ENCODE results near the gene TCOF1. TPM values are rescaled to one million over a fixed set of nuclear protein-coding genes. Genes with fewer than 3 reads are reported as not detected.

Gene TCOF1
- total RNA-seq, 1 experiment from 2014 or later, result 108 TPM

DNA sequence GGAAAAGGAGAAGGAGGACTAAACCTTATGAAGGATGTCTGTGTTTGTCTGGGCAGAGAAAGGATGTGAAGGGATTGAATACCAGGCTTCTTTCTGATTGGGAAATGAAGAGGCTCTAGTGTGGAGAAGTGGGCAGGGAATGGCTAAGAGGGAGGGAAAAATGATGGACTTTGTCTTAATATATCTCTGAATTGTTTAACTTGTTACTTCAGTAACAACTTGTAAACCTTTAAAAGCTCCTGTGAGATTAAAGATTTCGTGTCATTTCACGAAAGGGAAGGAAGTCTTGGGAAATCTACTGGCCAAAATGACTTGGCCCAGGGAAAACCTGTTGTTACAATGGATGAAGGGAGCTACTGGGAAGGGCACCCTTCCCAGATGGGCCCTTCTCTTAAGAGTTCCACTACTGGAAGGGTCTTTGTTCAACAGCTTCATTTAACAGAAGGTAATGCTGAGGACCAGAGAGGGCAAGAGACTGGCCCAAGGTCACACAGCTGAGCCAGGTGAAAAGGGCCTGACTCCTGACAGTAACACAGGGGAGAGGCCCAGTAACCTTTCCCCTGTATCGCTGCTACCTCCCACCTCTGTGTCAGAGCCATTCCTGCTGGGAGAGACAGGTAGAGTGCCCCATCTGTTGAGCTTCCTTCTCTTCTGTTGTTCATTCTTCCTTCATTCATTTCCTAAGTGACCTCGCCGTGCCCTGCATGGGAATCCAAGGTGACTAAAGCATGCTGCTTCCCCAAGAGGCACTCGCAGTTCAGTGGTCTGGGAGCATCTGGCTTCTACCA is 5.1 kb upstream of the TCOF1 start:
- H3K4me3 ChIP-seq (ENCODE audit: insufficient read depth, low read depth, low read length), result no peak overlapping the region

DNA sequence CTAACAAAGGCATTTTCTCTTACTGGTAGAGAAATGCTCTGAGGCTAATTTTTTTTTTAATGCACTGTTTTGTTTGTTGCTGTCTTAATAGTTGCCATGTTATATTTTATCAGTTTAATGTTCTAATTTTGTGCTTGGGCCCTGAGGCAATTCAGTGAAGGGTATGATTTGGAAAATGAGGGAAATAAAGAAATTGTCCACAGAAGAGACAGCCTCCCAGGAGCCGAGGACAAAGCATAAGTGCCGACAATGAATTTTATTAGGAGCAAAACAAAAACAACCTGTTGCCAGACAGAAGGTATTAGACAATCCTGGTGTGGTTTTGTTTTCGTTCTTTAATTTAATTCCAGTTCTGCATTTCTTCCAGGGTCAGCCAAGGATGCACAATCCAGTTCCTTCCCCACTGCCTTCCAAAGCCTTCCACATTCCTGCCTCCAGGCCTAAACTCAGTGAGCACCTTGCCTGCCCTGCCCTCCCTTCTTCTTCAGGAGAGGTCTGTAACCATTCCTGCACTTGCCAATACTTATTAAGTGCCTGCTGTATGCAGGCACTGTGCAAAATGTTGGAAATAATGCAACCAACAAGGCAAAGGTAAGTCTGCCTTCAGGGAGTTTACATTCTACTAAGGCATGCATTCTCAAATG is 4.3 kb upstream of the TCOF1 start:
- Histone ChIP-seq H3K27me3 (ENCODE audit: control insufficient read depth, insufficient read depth, low read length) (no peaks in the 10 kb centered on the region), H3K36me3 (replicated peaks; ENCODE audit: control insufficient read depth, insufficient read depth, low read length) (no peaks in the 10 kb centered on the region), H3K4me3 (ENCODE audit: insufficient read depth, low read depth, low read length) (no peak overlapping the region)
- no peak for DNase-seq

More for the DNA sequence above, 5.1 kb upstream of the TCOF1 start:
- Histone ChIP-seq H3K27me3 (ENCODE audit: control insufficient read depth, insufficient read depth, low read length) (no peaks in the 10 kb centered on the region), H3K36me3 (replicated peaks; ENCODE audit: control insufficient read depth, insufficient read depth, low read length) (no peaks in the 10 kb centered on the region)
- no peak for DNase-seq

DNA sequence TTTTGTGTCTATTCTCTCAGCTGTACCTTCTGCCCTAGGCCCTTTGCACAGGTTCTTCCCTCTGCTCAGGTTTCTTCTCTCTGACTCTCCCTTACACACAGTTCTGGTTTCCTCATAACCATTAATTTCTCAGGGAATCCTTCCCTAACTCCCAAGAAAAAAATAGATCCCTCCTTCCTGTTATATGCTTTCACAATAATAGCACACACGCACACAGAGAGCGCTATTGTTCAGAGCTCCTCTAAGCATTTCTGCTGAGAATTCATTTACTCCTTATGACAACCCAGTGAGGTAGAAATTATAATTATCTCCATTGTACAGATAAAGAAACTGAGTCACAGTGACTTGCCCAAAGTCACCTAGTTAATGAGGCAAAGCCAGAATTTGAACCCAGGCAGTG is 1.7 kb upstream of the TCOF1 start:
- H3K4me3 ChIP-seq (ENCODE audit: insufficient read depth, low read depth, low read length), result no peak overlapping the region
- peaks cover 11% of the 10 kb centered on the region for H3K36me3 ChIP-seq (replicated peaks; ENCODE audit: control insufficient read depth, insufficient read depth, low read length)
- no peak for DNase-seq
- H3K27me3 ChIP-seq (ENCODE audit: control insufficient read depth, insufficient read depth, low read length), result no peaks in the 10 kb centered on the region

DNA sequence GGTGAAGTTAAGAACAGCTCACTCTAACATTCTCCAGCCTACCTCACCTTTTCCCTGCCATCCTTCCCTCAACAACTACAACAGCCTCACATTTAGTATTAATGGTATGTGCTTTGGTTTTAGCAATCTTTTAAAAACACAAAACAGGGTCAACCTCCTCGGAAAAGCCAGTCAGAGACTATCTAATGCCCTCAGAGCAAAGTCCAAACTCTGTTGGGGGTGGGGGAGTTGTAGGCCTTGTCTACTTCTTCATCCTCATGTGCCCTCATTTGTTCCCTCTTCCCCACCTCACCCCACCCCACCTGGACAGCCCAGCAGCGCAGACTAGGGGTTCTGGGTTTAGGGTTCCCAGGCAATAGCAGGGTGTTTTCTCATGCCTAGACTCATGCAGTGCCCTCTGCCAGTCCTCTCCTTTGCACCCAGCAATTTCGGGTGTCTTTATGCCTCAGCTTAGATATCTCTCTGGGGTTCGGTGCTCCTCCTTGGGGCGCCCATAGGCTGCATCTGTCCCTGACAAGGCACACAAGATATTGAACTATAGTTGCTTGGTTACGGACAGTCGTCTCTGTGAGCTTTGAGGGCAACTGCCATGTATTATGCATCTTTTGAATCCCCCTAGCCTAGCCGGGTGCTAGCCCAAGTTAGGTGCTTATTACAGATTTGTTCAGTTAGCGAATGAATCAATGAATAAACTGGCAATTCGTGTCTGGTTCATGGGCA is 762 bp upstream of the TCOF1 start:
- H3K36me3 ChIP-seq (replicated peaks; ENCODE audit: control insufficient read depth, insufficient read depth, low read length), result peaks cover 18% of the 10 kb centered on the region

DNA sequence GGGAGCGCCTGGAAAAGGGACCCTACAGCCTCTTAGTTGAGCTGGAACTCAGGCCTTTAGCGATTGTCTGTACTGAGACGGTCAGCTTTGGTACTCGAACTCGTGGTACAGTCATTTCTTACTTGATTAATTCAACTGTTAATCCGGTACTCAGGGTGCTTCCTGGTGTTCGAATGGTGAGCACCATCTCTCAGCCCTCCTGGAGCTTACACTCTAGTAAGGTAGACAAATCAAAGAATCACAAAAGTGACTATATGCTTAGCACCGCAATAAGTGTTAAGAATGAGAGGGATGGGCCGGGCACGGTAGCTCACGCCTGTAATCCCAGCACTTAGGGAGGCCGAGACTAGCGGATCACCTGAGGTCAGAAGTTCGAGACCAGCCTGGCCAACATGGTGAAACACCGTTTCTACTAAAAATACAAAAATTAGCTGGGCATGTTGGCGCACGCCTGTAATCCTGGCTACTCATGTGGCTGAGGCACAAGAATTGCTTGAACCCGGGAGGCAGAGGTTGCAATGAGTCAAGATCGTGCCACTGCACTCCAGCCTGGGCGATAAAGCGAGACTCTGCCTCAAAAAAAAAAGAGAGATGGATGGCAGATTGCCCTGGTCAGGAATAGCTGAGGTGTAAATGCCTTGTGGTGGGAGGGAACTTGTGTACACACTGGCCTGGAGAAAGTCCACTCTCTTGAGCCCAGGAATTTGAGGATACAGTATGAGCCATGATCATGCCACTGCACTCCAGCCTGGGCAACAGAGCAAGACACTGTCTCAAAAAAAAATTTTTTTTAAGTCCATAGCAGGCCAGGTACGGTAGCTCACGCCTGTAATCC is 981 bp downstream of the TCOF1 start:
- no peak for DNase-seq
- Histone ChIP-seq H3K4me3 (ENCODE audit: insufficient read depth, low read depth, low read length) (peak overlapping the region; percentile 86), H3K27me3 (ENCODE audit: control insufficient read depth, insufficient read depth, low read length) (no peaks in the 10 kb centered on the region), H3K36me3 (replicated peaks; ENCODE audit: control insufficient read depth, insufficient read depth, low read length) (peaks cover 34% of the 10 kb centered on the region)

More for the DNA sequence above, 762 bp upstream of the TCOF1 start:
- no peak for DNase-seq
- H3K4me3 ChIP-seq (ENCODE audit: insufficient read depth, low read depth, low read length), result no peak overlapping the region
- no peaks in the 10 kb centered on the region for H3K27me3 ChIP-seq (ENCODE audit: control insufficient read depth, insufficient read depth, low read length)

DNA sequence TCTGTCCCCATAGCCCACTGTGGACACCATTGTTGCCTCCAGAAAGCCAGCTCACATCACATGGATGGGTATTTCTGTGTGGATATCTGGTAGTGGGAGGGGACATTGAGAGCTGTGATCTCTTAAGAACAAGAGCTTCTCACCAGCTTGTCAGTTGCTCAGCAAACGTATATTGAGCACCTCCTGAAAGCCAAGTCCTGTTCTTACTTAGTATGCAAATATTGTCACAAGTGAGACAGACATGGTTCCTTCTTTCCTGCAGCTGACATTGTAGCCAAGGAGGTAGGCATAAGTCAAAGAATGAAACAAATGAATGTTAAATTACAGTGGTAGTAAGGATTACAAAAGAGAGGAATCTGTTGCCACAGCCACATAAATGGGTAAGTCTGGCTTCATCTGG is 3.8 kb downstream of the TCOF1 start:
- no peak for DNase-seq
- Histone ChIP-seq H3K4me3 (ENCODE audit: insufficient read depth, low read depth, low read length) (no peak overlapping the region), H3K27me3 (ENCODE audit: control insufficient read depth, insufficient read depth, low read length) (no peaks in the 10 kb centered on the region), H3K36me3 (replicated peaks; ENCODE audit: control insufficient read depth, insufficient read depth, low read length) (peaks cover 52% of the 10 kb centered on the region)

DNA sequence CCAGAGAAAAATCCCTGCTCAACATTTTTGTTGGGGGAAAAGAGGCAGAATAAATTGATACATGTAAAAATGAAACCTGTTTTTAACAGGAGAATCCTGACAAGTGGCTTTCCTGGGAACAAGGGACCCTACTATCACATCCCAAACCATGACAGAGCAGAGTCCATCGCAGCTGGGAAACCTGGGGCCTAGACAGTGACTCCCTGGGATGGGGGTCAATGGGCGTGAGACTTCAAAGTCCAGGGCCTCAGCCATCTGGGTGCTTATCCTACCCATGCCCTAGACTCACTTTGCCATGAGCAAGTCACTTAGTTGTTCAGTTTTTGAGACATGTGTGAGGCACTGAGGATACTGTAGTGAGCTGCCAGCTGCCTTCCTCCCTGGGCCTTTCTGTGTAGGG is 5.7 kb downstream of the TCOF1 start:
- H3K4me3 ChIP-seq (ENCODE audit: insufficient read depth, low read depth, low read length), result no peak overlapping the region
- H3K27me3 ChIP-seq (ENCODE audit: control insufficient read depth, insufficient read depth, low read length), result no peaks in the 10 kb centered on the region
- no peak for DNase-seq
- peaks cover 64% of the 10 kb centered on the region for H3K36me3 ChIP-seq (replicated peaks; ENCODE audit: control insufficient read depth, insufficient read depth, low read length)

DNA sequence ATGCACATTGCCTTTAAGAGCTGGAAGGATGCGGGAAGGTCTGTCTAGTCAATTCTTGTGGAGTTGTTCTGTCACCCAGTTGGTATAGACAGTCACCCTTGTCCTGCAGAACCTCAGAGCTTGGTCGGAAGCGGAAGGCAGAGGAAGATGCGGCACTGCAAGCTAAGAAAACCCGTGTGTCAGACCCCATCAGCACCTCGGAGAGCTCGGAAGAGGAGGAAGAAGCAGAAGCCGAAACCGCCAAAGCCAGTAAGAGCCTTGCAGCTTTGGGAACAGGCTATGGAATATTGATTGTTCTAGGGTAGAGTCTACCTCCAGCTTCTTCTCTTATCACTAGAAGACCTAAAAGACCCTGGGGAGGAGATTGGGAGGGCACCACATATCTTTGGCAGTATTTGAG is 6.5 kb downstream of the TCOF1 start:
- Histone ChIP-seq H3K27me3 (ENCODE audit: control insufficient read depth, insufficient read depth, low read length) (no peaks in the 10 kb centered on the region), H3K4me3 (ENCODE audit: insufficient read depth, low read depth, low read length) (no peak overlapping the region), H3K36me3 (replicated peaks; ENCODE audit: control insufficient read depth, insufficient read depth, low read length) (peaks cover 71% of the 10 kb centered on the region)
- DNase-seq, result no peak

DNA sequence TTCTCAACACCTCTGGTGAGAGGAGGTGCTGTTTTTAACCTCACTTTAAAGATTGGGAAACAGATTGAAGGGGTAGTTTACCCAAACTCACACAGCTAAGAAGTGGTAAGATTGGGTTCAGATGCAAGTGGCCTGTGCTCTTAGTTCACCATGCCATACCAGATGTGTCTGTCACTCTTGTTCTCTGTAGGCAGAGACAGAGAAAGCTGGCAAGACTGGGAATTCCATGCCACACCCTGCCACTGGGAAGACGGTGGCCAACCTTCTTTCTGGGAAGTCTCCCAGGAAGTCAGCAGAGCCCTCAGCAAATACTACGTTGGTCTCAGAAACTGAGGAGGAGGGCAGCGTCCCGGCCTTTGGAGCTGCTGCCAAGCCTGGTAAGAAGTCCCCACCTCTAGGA is 11.0 kb downstream of the TCOF1 start:
- no peak for DNase-seq
- no peaks in the 10 kb centered on the region for H3K27me3 ChIP-seq (ENCODE audit: control insufficient read depth, insufficient read depth, low read length)
- H3K4me3 ChIP-seq (ENCODE audit: insufficient read depth, low read depth, low read length), result no peak overlapping the region
- peaks cover 77% of the 10 kb centered on the region for H3K36me3 ChIP-seq (replicated peaks; ENCODE audit: control insufficient read depth, insufficient read depth, low read length)

DNA sequence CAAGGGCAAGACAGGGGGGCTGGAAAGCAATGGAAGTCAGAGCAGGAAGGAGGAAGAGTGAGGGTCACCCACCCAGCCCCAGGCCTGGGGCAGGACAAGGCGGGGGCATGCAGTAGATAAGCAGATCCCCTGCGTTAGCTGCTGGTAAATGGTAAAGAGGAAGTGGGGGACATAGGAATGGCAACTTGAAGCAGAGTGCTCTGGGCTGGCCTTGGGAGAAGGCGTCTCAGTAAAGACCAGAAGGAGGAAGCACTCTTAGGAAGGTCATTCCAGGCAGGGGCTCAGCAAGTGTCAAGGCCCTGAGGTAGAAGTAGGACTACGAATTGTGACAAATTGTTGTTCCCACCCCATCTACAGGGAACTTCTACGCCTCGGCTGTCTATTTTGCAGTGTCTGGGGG is 15.1 kb downstream of the TCOF1 start:
- H3K36me3 ChIP-seq (replicated peaks; ENCODE audit: control insufficient read depth, insufficient read depth, low read length), result peaks cover 89% of the 10 kb centered on the region
- no peak overlapping the region for H3K4me3 ChIP-seq (ENCODE audit: insufficient read depth, low read depth, low read length)
- H3K27me3 ChIP-seq (ENCODE audit: control insufficient read depth, insufficient read depth, low read length), result no peaks in the 10 kb centered on the region
- DNase-seq, result no peak

DNA sequence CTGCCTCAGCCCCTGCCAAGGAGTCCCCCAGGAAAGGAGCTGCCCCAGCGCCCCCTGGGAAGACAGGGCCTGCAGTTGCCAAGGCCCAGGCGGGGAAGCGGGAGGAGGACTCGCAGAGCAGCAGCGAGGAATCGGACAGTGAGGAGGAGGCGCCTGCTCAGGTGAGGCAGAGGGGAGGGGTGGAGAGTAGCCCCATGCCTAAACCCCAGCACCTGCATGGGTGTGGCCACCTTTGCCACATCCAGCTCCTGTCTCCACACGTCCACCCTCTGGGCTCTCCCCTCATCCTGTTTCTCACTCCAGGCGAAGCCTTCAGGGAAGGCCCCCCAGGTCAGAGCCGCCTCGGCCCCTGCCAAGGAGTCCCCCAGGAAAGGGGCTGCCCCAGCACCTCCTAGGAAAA is 17.2 kb downstream of the TCOF1 start:
- Histone ChIP-seq H3K4me3 (ENCODE audit: insufficient read depth, low read depth, low read length) (no peak overlapping the region), H3K27me3 (ENCODE audit: control insufficient read depth, insufficient read depth, low read length) (no peaks in the 10 kb centered on the region), H3K36me3 (replicated peaks; ENCODE audit: control insufficient read depth, insufficient read depth, low read length) (peaks cover 87% of the 10 kb centered on the region)
- DNase-seq, result no peak

DNA sequence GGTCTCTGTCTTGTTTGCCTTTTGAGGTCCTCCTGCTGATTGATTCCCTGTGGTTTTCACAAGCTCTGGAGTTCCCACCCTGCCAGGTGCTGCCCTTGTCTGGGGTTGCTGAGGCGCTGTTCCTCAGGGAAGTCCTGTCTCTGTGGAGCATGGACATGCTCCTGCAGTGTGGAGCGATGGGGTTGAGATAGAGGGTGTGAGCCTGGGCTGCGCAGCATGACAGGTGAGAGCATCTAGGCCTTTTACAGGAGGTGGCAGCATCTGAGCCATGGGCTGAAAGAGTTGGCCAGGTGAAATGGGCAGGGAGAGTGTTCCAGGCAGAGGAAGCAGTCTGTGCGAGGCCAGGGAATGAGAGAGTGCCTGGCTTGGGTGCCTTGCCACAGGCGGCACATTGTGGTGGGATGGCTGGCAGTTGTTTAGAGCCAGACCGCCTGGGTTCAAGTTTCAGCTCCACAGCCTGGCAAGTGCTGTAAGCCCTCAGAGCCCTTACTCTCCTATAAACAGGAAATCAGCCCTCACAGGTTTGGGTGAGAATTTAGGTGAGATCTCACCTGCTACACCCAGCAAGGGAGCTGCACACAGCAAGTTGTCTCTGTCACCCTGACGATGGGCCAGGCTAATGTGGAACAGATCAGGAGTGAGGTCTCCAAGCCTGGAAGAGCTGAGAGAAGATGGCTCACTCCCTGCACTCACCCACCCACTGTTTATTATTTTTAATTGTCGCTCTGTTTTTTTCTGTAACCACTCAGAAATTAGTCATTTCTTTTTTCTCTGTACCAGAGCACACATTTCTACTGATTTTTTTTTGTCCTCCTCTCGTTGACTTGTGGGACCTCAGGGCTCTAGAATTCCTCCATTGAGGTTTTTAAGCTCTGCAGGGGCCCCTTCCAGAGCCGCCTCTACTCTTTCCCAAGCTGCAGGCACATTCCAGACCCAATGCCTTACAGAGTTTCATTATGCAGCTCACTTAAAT is 19.6 kb downstream of the TCOF1 start:
- Histone ChIP-seq H3K4me3 (ENCODE audit: insufficient read depth, low read depth, low read length) (no peak overlapping the region), H3K36me3 (replicated peaks; ENCODE audit: control insufficient read depth, insufficient read depth, low read length) (peaks cover 86% of the 10 kb centered on the region), H3K27me3 (ENCODE audit: control insufficient read depth, insufficient read depth, low read length) (no peaks in the 10 kb centered on the region)
- DNase-seq, result no peak

DNA sequence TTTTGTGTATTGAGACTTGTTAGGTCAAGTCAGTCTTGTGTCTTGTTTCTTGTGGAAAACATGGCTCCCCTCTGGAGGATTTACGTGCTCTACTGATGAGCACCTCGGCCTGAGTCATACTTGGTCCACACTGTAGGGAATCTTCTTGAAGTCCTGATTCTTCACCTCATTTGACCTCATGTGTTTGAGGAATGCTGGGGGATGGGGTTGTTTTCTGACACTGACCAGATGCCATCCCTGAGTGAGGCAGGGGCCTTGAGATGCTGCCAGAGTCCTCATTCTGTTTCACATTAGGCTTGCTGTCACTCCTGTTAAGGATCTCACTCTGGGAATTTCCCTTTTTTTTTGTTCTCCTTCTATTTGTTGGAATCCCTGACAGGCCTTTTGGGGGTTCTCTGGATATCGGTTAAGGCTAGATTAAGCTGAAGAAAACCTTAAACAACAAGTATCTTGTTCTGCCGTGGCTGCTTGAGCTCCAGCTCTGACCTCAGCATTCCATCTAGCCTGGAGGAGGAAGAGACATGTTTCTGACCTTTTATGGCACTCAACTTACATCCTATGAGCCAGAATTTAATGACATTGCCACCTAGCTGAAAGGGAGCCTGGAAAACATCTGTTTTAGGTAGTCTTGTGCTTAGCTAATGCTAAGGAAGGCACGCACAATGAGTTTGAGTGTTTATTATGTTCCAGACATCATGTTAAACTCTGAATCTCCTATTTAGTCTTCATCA is 20.6 kb downstream of the TCOF1 start:
- Histone ChIP-seq H3K27me3 (ENCODE audit: control insufficient read depth, insufficient read depth, low read length) (no peaks in the 10 kb centered on the region), H3K36me3 (replicated peaks; ENCODE audit: control insufficient read depth, insufficient read depth, low read length) (peaks cover 86% of the 10 kb centered on the region), H3K4me3 (ENCODE audit: insufficient read depth, low read depth, low read length) (no peak overlapping the region)
- DNase-seq, result no peak

Measured in H7 (cell line).